GM12872 (cell line): ENCODE results near the gene SIPA1.

ENCODE experiments used
- TF ChIP-seq, protein P1 (sequence below): IDR thresholded peaks from 3 replicates; pipeline ENCODE4 v1.5.1; 2011; ENCODE audit warnings: low read depth, mild to moderate bottlenecking, low read length, moderate library complexity; ENCODE audit not compliant: insufficient read depth

Gene SIPA1

DNA sequence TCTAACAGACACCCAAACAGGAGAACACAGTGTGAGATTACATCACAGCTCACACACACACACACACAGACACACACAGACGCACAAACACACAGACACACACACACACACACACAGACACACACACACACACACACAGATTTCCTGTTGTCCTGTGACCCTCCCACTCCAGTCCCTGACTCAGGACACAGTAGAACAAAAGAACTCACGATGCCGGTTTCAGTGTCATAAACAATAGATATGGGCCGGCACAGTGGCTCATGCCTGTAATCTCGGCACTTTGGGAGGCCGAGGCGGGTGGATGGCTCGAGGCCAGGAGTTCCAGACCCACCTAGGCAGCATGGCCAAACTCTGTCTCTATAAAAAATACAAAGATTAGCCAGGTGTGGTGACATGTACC, 60.3 kb downstream of the SIPA1 start:
- TF ChIP-seq, protein P1, sequence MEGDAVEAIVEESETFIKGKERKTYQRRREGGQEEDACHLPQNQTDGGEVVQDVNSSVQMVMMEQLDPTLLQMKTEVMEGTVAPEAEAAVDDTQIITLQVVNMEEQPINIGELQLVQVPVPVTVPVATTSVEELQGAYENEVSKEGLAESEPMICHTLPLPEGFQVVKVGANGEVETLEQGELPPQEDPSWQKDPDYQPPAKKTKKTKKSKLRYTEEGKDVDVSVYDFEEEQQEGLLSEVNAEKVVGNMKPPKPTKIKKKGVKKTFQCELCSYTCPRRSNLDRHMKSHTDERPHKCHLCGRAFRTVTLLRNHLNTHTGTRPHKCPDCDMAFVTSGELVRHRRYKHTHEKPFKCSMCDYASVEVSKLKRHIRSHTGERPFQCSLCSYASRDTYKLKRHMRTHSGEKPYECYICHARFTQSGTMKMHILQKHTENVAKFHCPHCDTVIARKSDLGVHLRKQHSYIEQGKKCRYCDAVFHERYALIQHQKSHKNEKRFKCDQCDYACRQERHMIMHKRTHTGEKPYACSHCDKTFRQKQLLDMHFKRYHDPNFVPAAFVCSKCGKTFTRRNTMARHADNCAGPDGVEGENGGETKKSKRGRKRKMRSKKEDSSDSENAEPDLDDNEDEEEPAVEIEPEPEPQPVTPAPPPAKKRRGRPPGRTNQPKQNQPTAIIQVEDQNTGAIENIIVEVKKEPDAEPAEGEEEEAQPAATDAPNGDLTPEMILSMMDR, result no peak

DNA sequence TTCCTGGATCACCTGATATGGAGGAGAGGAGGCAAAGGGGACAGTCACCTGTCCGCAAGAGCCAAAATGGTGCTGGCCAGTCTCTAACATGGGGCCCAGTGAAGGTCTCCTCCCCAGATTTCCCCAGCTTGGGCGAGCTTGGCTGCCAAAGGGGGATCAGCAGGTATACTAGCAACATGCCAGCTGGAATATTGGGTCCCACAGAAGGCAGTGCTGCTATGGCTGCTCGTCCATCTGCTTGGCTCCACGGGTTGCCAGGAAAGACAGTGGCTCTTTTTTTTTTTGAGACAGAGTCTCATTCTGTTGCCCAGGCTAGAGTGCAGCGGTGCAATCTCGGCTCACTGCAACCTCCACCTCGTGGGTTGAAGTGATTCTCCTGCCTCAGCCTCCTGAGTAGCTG, 61.4 kb downstream of the SIPA1 start:
- TF ChIP-seq, protein P1, result no peak

DNA sequence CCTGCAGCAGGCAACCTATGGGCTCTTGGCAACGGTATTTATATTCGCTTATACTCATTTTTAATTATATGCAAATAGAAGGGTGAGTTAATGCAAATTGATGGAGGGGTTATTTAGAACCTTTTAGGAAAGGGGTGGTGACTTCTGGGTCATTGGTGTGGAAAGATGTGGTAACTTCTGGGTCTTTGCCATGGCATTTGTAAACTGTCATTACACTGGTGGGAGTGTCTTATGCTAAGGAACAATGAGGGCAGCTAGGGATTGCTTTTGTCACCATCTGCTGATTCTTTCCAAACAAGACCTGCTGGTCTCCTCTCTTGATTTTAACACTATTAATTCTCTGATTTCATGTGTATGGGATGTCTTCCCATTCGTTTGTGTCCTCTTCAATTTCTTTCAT, 62.5 kb downstream of the SIPA1 start:
- TF ChIP-seq, protein P1, result no peak
